GM12878 (cell line): ENCODE results near the gene RBP3.

Source experiments
- JUND ChIP-seq: IDR thresholded peaks from 2 replicates; pipeline ENCODE4 v1.6.1; 2012; ENCODE audit warnings: low read depth, mild to moderate bottlenecking, low read length, improper control_type of control experiment, moderate library complexity
- MEF2B ChIP-seq: fragments of 450-650 bp; IDR thresholded peaks from 2 replicates; pipeline ENCODE4 v1.6.1; 2018; ENCODE audit warnings: mild to moderate bottlenecking, moderate library complexity; ENCODE audit not compliant: partially characterized antibody, poor library complexity, severe bottlenecking
- POLR2AphosphoS2 ChIP-seq: IDR thresholded peaks from 2 replicates; pipeline ENCODE4 v1.6.1; 2011; ENCODE audit warnings: low read depth, mild to moderate bottlenecking, low read length, improper control_type of control experiment, moderate library complexity
- RAD21 ChIP-seq: IDR thresholded peaks from 2 replicates; pipeline ENCODE4 v1.6.1; 2011; ENCODE audit warnings: mild to moderate bottlenecking, low read depth, low read length, moderate library complexity; ENCODE audit not compliant: insufficient read depth
- ZSCAN29 ChIP-seq: fragments of 450-650 bp; IDR thresholded peaks from 2 replicates; pipeline ENCODE4 v1.6.1; 2017; ENCODE audit warnings: mild to moderate bottlenecking, moderate library complexity
- TF ChIP-seq, protein P1 (sequence below): fragments of 450-650 bp; IDR thresholded peaks from 2 replicates; pipeline ENCODE4 v1.6.1; 2017; ENCODE audit warnings: borderline replicate concordance
- TF ChIP-seq, protein P2 (sequence below): fragments of 450-650 bp; IDR thresholded peaks from 2 replicates; pipeline ENCODE4 v1.6.1; 2016; ENCODE audit warnings: mild to moderate bottlenecking, moderate library complexity, borderline replicate concordance

DNA sequence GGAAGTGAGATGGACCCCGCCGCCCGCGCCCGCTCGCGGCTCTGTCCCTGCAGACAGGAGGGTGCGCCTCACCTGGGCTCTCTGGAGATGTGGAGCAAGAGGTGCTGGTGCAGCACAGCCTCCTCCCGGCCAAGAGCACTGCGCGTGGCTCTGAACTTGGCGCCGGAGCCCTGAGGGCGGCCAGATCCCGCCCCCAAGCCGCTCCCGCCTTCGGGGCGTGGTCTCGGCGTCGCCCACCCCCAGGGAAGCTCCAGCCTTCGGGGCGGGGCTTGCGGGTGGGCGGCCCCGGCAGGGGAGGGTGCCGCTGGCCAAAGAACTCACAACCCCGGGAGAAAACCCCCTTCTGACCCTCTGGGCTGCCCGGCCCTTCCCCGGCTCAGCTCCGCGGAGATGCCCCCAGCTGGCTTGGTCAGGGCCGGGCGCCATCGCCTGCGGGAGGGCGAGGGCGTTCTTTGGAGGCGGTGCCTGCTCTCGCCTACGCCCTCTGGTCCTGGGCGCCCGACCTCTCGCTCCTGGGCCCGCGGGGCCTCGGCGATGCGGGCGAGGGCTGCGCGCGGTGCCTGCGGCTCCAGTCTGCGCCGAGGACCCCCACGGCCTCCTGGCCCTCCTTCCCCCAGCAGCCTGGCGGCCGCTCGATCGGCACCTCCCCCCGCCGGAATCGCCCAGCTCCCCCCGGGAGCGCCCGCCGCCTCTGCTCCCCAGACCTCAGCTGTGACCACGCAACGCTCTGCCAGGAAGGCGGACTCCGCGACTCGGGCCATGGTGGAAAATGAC, 36.2 kb downstream of the RBP3 start, which contains the start of gene ZNF488:
- no peak for TF ChIP-seq POLR2AphosphoS2
- TF ChIP-seq, protein P1, sequence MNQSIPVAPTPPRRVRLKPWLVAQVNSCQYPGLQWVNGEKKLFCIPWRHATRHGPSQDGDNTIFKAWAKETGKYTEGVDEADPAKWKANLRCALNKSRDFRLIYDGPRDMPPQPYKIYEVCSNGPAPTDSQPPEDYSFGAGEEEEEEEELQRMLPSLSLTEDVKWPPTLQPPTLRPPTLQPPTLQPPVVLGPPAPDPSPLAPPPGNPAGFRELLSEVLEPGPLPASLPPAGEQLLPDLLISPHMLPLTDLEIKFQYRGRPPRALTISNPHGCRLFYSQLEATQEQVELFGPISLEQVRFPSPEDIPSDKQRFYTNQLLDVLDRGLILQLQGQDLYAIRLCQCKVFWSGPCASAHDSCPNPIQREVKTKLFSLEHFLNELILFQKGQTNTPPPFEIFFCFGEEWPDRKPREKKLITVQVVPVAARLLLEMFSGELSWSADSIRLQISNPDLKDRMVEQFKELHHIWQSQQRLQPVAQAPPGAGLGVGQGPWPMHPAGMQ, result no peak
- no peak for TF ChIP-seq JUND
- TF ChIP-seq ZSCAN29, result no peak
- TF ChIP-seq, protein P2, sequence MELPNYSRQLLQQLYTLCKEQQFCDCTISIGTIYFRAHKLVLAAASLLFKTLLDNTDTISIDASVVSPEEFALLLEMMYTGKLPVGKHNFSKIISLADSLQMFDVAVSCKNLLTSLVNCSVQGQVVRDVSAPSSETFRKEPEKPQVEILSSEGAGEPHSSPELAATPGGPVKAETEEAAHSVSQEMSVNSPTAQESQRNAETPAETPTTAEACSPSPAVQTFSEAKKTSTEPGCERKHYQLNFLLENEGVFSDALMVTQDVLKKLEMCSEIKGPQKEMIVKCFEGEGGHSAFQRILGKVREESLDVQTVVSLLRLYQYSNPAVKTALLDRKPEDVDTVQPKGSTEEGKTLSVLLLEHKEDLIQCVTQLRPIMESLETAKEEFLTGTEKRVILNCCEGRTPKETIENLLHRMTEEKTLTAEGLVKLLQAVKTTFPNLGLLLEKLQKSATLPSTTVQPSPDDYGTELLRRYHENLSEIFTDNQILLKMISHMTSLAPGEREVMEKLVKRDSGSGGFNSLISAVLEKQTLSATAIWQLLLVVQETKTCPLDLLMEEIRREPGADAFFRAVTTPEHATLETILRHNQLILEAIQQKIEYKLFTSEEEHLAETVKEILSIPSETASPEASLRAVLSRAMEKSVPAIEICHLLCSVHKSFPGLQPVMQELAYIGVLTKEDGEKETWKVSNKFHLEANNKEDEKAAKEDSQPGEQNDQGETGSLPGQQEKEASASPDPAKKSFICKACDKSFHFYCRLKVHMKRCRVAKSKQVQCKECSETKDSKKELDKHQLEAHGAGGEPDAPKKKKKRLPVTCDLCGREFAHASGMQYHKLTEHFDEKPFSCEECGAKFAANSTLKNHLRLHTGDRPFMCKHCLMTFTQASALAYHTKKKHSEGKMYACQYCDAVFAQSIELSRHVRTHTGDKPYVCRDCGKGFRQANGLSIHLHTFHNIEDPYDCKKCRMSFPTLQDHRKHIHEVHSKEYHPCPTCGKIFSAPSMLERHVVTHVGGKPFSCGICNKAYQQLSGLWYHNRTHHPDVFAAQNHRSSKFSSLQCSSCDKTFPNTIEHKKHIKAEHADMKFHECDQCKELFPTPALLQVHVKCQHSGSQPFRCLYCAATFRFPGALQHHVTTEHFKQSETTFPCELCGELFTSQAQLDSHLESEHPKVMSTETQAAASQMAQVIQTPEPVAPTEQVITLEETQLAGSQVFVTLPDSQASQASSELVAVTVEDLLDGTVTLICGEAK, result no peak
- TF ChIP-seq RAD21, result no peak
- TF ChIP-seq MEF2B, result no peak
